IgD-negative memory B cell (primary cell): ENCODE results near the gene ZSCAN20. TPM values are rescaled to one million over a fixed set of nuclear protein-coding genes. Genes with fewer than 3 reads are reported as not detected.
A peak's percentile ranks its signal among the peaks of the same experiment; 100 is the strongest.
"Not testable (repeated sequence)": the region's sequence is repeated elsewhere in the genome, so short reads cannot be mapped to it uniquely, and the experiment has no call there.

Experiments
- H3K27ac Mint-ChIP-seq, 3 donors: one replicate each; pipeline ENCODE4 v1.8.0; 2020 to 2022; ENCODE audit warnings: mild to moderate bottlenecking in 3 of 3, mixed read lengths in 3 of 3, moderate library complexity in 1 of 3
- H3K27me3 Mint-ChIP-seq: one replicate; pipeline ENCODE4 v1.8.0; 2021; ENCODE audit warnings: mixed read lengths
- H3K36me3 Mint-ChIP-seq: one replicate; pipeline ENCODE4 v1.8.0; 2020; ENCODE audit warnings: mild to moderate bottlenecking, mixed read lengths
- H3K4me1 Mint-ChIP-seq, 3 donors: one replicate each; pipeline ENCODE4 v1.8.0; 2020 to 2022; ENCODE audit warnings: mixed read lengths in 3 of 3, mild to moderate bottlenecking in 1 of 3
- H3K4me3 Mint-ChIP-seq, 4 donors: one replicate each; pipeline ENCODE4 v1.8.0; 2020 to 2022; ENCODE audit warnings: mild to moderate bottlenecking in 4 of 4, mixed read lengths in 4 of 4, moderate library complexity in 3 of 4
- H3K9me3 Mint-ChIP-seq, 3 donors: one replicate each; pipeline ENCODE4 v1.8.0; 2020 to 2021; ENCODE audit warnings: mixed read lengths in 3 of 3, mild to moderate bottlenecking in 1 of 3
- polyA plus RNA-seq: library from polyadenylated mRNA; unstranded; fragments of 300-500 nt; fragmentation: Illumina TruSeq; gene quantifications from one replicate; pipeline ENCODE4 v1.2.3, GENCODE V29; 2021

The ZSCAN20 gene
- polyA plus RNA-seq, 1 donor from 2014 or later = 0.45 TPM

DNA sequence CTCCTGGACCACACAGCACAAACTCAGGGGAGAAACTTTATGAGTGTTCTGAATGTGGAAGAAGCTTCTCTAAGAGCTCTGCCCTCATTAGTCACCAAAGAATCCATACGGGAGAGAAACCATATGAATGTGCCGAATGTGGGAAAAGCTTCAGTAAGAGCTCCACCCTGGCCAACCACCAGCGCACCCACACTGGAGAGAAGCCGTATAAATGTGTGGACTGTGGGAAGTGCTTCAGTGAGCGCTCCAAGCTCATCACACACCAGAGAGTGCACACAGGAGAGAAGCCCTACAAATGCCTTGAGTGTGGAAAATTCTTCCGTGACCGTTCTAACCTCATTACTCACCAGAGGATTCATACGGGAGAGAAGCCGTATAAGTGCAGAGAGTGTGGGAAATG, 22.5 kb downstream of the ZSCAN20 start:
- Mint-ChIP-seq H3K36me3 (peaks cover 31% of the 10 kb centered on the region), H3K27ac (peak overlapping the region in 1 of 3 donors; percentile 73), H3K27me3 (no peaks in the 10 kb centered on the region), H3K9me3 (peaks cover 14 to 43% (median 22%) of the 10 kb centered on the region in 3 donors), H3K4me3 (no peak overlapping the region), H3K4me1 (no peaks in the 10 kb centered on the region)

- Mint-ChIP-seq H3K9me3 (peaks cover 14 to 43% (median 19%) of the 10 kb centered on the region in 3 donors), H3K27me3 (no peaks in the 10 kb centered on the region), H3K4me3 (no peak overlapping the region), H3K27ac (no peak overlapping the region), H3K36me3 (peaks cover 17% of the 10 kb centered on the region), H3K4me1 (peaks cover 2 to 7% (median 5%) of the 10 kb centered on the region in 3 donors)
Observed at GRCh38 chr1:33497410-33497809, 25.0 kb downstream of the ZSCAN20 start.

DNA sequence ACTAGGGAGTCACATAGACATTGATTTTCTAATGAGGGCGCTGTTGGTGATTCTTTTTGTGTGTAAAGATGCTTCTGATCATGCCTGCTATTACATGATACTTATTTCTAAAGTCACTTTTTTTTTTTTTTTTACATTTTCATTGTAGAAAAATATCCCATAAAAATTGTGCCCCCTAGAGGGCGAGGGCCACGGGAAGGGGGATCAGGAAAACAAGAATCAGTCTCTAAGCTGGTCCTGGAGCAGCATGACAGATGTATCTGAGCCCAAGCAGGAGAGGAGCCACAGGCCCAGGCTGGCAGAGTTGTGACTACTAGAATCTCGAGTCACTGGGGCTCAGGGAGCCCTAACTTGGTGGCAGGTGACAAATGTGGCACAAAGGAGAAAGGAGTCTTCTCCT, 28.1 kb downstream of the ZSCAN20 start:
- Mint-ChIP-seq H3K9me3 (peaks cover 10 to 26% (median 15%) of the 10 kb centered on the region in 3 donors), H3K4me3 (peak overlapping the region in 1 of 4 donors; percentile 60), H3K27me3 (no peaks in the 10 kb centered on the region), H3K27ac (no peak overlapping the region), H3K4me1 (peaks cover 2 to 7% (median 5%) of the 10 kb centered on the region in 3 donors), H3K36me3 (peaks cover 4% of the 10 kb centered on the region)

GRCh38 chr1:33501309-33501708, 28.9 kb downstream of the ZSCAN20 start:
- H3K27ac Mint-ChIP-seq = no peak overlapping the region
- no peaks in the 10 kb centered on the region for H3K27me3 Mint-ChIP-seq
- peaks cover 3 to 7% (median 5%) of the 10 kb centered on the region in 3 donors for H3K4me1 Mint-ChIP-seq
- H3K9me3 Mint-ChIP-seq = peaks cover 6 to 18% (median 13%) of the 10 kb centered on the region in 3 donors
- H3K4me3 Mint-ChIP-seq = no peak overlapping the region
- H3K36me3 Mint-ChIP-seq = peaks cover 3% of the 10 kb centered on the region

DNA sequence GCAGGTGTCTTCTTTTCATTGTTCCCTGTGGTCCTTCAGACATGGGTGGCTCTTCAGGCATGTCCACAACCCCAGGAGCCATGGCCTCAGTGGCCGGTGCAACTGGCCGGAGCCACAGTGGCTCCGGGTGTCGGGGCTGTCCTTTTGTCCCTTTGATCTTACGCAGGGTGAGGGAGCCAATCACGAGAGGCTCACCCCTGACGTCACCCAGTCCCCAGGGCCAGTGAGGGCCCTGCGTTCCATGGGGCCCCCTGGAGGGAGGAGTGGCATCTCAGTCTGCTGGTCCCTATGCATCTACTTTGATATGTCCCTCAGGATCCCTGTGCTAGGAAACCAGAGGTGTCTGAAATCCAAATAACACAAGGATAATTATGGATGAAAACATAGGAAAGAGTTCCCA, 29.3 kb downstream of the ZSCAN20 start:
- Mint-ChIP-seq H3K36me3 (peaks cover 2% of the 10 kb centered on the region), H3K4me1 (peaks cover 3 to 7% (median 5%) of the 10 kb centered on the region in 3 donors), H3K27ac (no peak overlapping the region), H3K27me3 (no peaks in the 10 kb centered on the region), H3K4me3 (no peak overlapping the region), H3K9me3 (peaks cover 6 to 15% (median 11%) of the 10 kb centered on the region in 3 donors)

GRCh38 chr1:33502726-33503125, 30.3 kb downstream of the ZSCAN20 start:
- Mint-ChIP-seq H3K4me1 (peaks cover 3 to 7% (median 5%) of the 10 kb centered on the region in 3 donors), H3K27me3 (no peaks in the 10 kb centered on the region), H3K36me3 (peaks cover 2% of the 10 kb centered on the region), H3K27ac (no peak overlapping the region), H3K9me3 (peaks cover 0 to 7% (median 6%) of the 10 kb centered on the region in 3 donors), H3K4me3 (no peak overlapping the region)

DNA sequence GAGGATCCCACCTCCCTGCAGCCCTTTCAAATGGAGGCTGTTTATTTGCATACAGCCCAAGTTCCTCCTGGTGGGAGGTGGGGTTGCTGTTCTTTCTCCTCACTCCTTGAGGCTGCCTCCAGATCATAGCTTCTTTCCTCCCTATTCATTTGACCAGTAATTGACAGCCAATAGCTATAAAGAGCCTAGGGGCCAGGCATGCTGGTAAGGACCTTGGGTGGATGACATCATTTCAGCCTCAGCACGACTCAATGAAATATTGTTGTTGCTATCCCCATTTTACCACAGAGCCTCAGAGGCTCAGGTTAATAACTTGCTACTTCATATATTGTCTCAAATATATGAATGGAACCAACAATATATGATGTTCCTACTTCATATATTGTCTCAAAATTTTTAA, 31.1 kb downstream of the ZSCAN20 start:
- Mint-ChIP-seq H3K4me1 (peaks cover 3 to 7% (median 5%) of the 10 kb centered on the region in 3 donors), H3K36me3 (no peaks in the 10 kb centered on the region), H3K27ac (no peak overlapping the region), H3K4me3 (no peak overlapping the region), H3K27me3 (no peaks in the 10 kb centered on the region), H3K9me3 (peaks cover 0 to 7% (median 0%) of the 10 kb centered on the region in 3 donors)

GRCh38 chr1:33507661-33508060, 35.2 kb downstream of the ZSCAN20 start:
- no peak overlapping the region for H3K27ac Mint-ChIP-seq
- H3K4me1 Mint-ChIP-seq = peaks cover 0 to 1% (median 0%) of the 10 kb centered on the region in 3 donors
- H3K27me3 Mint-ChIP-seq = peaks cover 2% of the 10 kb centered on the region
- H3K4me3 Mint-ChIP-seq = no peak overlapping the region
- H3K9me3 Mint-ChIP-seq = peaks cover 0 to 7% (median 0%) of the 10 kb centered on the region in 3 donors
- no peaks in the 10 kb centered on the region for H3K36me3 Mint-ChIP-seq

GRCh38 chr1:33508151-33508550, 35.7 kb downstream of the ZSCAN20 start:
- Mint-ChIP-seq H3K36me3 (no peaks in the 10 kb centered on the region), H3K9me3 (peaks cover 0 to 7% (median 2%) of the 10 kb centered on the region in 3 donors), H3K27ac (no peak overlapping the region), H3K4me3 (no peak overlapping the region), H3K4me1 (peaks cover 0 to 1% (median 0%) of the 10 kb centered on the region in 3 donors), H3K27me3 (peaks cover 2% of the 10 kb centered on the region)

GRCh38 chr1:33509276-33509675, 36.8 kb downstream of the ZSCAN20 start:
- H3K4me1 Mint-ChIP-seq, H3K36me3 Mint-ChIP-seq, H3K27me3 Mint-ChIP-seq, H3K9me3 Mint-ChIP-seq, H3K27ac Mint-ChIP-seq, H3K4me3 Mint-ChIP-seq: not testable (repeated sequence)

DNA sequence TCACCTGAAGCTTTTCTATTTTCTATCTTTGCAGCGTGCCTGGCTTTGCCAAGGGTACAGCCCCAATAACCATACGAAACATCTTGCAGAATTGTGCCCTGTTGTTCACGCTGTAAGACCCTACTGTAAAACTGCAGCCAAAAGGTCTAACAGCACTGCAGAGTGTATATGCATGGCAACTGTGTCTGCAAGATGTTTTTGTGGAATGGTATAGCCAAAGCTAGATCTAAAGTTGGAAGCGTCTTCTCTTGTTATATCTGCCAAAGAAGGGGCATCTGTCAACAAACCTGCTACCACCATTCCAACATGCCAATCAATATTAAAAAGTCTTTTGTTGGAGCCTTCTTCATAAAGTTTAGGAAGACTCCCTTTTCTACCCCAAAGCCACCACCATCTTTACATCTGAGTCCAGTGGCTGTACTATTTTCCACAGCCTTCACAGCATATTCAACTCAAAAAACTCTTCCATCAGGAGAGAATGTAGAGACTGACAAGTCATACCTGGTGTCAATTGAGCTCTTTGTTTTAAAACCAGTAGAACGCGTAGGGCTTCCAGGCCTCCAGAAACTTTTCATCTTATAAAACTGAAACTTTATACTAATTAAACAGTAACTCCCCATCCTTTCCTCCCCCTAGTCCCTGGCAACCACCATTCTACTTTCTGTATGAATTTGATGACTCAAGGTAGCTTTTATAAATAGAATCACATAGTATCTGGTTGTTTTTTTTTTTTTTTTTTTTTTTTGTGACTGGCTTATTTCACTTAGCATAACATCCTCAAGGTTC, 40.0 kb downstream of the ZSCAN20 start:
- H3K27me3 Mint-ChIP-seq = peaks cover 5% of the 10 kb centered on the region
- H3K36me3 Mint-ChIP-seq = no peaks in the 10 kb centered on the region
- H3K27ac Mint-ChIP-seq = no peak overlapping the region
- no peaks in the 10 kb centered on the region for H3K4me1 Mint-ChIP-seq
- H3K9me3 Mint-ChIP-seq = peaks cover 0 to 9% (median 5%) of the 10 kb centered on the region in 3 donors
- H3K4me3 Mint-ChIP-seq = no peak overlapping the region

GRCh38 chr1:33515112-33515511, 42.7 kb downstream of the ZSCAN20 start:
- H3K36me3 Mint-ChIP-seq = no peaks in the 10 kb centered on the region
- H3K27ac Mint-ChIP-seq = no peak overlapping the region
- no peaks in the 10 kb centered on the region for H3K4me1 Mint-ChIP-seq
- H3K9me3 Mint-ChIP-seq = peaks cover 0 to 9% (median 0%) of the 10 kb centered on the region in 3 donors
- peaks cover 6% of the 10 kb centered on the region for H3K27me3 Mint-ChIP-seq
- H3K4me3 Mint-ChIP-seq = no peak overlapping the region

GRCh38 chr1:33515607-33516006, 43.2 kb downstream of the ZSCAN20 start:
- Mint-ChIP-seq H3K4me1 (no peaks in the 10 kb centered on the region), H3K36me3 (no peaks in the 10 kb centered on the region), H3K27me3 (peaks cover 6% of the 10 kb centered on the region), H3K27ac (no peak overlapping the region), H3K4me3 (no peak overlapping the region), H3K9me3 (peaks cover 0 to 9% (median 0%) of the 10 kb centered on the region in 3 donors)

DNA sequence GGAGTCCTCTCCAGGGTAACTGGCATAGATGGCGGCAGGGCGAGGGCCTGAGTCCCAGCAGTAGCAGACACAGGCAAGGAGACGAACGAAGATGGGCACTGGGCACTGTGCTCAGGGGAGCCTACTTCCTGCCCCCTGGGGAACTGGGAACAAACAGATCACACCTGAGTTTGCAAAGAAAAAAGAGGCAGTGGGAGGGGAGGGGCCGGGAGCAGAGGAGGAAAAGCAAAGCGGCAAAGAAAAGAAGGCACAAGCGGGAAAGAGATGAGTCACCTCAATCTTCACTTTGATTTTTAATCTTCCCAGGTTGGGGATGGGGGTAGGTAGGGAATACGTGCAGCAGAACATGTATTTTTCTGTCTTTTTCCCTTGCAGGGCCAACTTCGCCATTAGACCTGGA, 44.0 kb downstream of the ZSCAN20 start:
- Mint-ChIP-seq H3K27me3 (peaks cover 4% of the 10 kb centered on the region), H3K4me3 (no peak overlapping the region), H3K36me3 (no peaks in the 10 kb centered on the region), H3K9me3 (peaks cover 0 to 9% (median 0%) of the 10 kb centered on the region in 3 donors), H3K27ac (no peak overlapping the region), H3K4me1 (no peaks in the 10 kb centered on the region)

GRCh38 chr1:33516891-33517567, 44.6 kb downstream of the ZSCAN20 start:
- no peak overlapping the region for H3K27ac Mint-ChIP-seq
- H3K9me3 Mint-ChIP-seq = peaks cover 0 to 9% (median 0%) of the 10 kb centered on the region in 3 donors
- no peaks in the 10 kb centered on the region for H3K4me1 Mint-ChIP-seq
- no peaks in the 10 kb centered on the region for H3K36me3 Mint-ChIP-seq
- no peak overlapping the region for H3K4me3 Mint-ChIP-seq
- H3K27me3 Mint-ChIP-seq = peaks cover 4% of the 10 kb centered on the region
